Activated T-helper 1 cell treated with Interleukin-2 at 50 U/mL for 16 hours (primary cell): Measurements from ENCODE around the gene SLC9A8.

ENCODE experiments used
- DNase-seq: peaks from one replicate; pipeline ENCODE4 v3.0.0-alpha.2; 2020; ENCODE audit warnings: low read depth

SLC9A8 gene

GRCh38 chr20:49918446-49918845 is 105.8 kb downstream of the SLC9A8 start:
- DNase-seq = no peak

GRCh38 chr20:49919009-49919408 is 106.4 kb downstream of the SLC9A8 start:
- no peak for DNase-seq

GRCh38 chr20:49919461-49919860 is 106.8 kb downstream of the SLC9A8 start:
- DNase-seq = no peak

GRCh38 chr20:49924247-49924646 is 111.6 kb downstream of the SLC9A8 start:
- no peak for DNase-seq

- DNase-seq = no peak
Observed at GRCh38 chr20:49925901-49926454, 113.3 kb downstream of the SLC9A8 start.

GRCh38 chr20:49928411-49929141 is 115.9 kb downstream of the SLC9A8 start:
- peak; percentile 63 for DNase-seq

- DNase-seq = no peak
Observed at GRCh38 chr20:49929142-49929494, 116.5 kb downstream of the SLC9A8 start.

- no peak for DNase-seq
Observed at GRCh38 chr20:49935746-49936152, 123.1 kb downstream of the SLC9A8 start.

- DNase-seq = peak; percentile 88
Observed at GRCh38 chr20:49936153-49937026, 123.8 kb downstream of the SLC9A8 start, which contains the start of gene RNF114. TSS of gene RNF114 (plus strand) at chr20:49936397. CDS start at chr20:49936413, 16 bp downstream.

- no peak for DNase-seq
Observed at GRCh38 chr20:49937027-49937929, 124.7 kb downstream of the SLC9A8 start.

GRCh38 chr20:49938173-49939163 is 125.8 kb downstream of the SLC9A8 start:
- DNase-seq = no peak

- DNase-seq = no peak
Observed at GRCh38 chr20:49941456-49941855, 128.8 kb downstream of the SLC9A8 start.
